Fibroblast of skin of back (primary cell): Measurements from ENCODE around the gene RAB24.
"Not testable (repeated sequence)": the region's sequence is repeated elsewhere in the genome, so short reads cannot be mapped to it uniquely, and the experiment has no call there.

Experiments
- DNase-seq: peaks from one replicate; pipeline ENCODE4 v3.0.0-alpha.2; 2013

The RAB24 gene

GRCh38 chr5:177310757-177311391 is 7.4 kb upstream of the RAB24 start:
- DNase-seq: peak; percentile 32

GRCh38 chr5:177310332-177310731 is 6.8 kb upstream of the RAB24 start:
- DNase-seq: no peak

GRCh38 chr5:177309351-177310191 is 6.1 kb upstream of the RAB24 start:
- DNase-seq: peak; percentile 61

- DNase-seq: no peak
Measured at GRCh38 chr5:177308740-177309139, 5.2 kb upstream of the RAB24 start.

GRCh38 chr5:177307544-177308363 is 4.2 kb upstream of the RAB24 start:
- no peak for DNase-seq

GRCh38 chr5:177306674-177307543 is 3.4 kb upstream of the RAB24 start:
- DNase-seq: no peak

- not testable (repeated sequence) for DNase-seq
Measured at GRCh38 chr5:177306103-177306640, 2.7 kb upstream of the RAB24 start.

- DNase-seq: no peak
Measured at GRCh38 chr5:177304392-177305119, 1.0 kb upstream of the RAB24 start.

GRCh38 chr5:177303925-177304391 is 439 bp upstream of the RAB24 start:
- no peak for DNase-seq

- DNase-seq: peak; percentile 22
Measured at GRCh38 chr5:177302354-177303110, 987 bp downstream of the RAB24 start.

- DNase-seq: no peak
Measured at GRCh38 chr5:177301503-177302165, 1.9 kb downstream of the RAB24 start.

- DNase-seq: no peak
Measured at GRCh38 chr5:177300951-177301350, 2.6 kb downstream of the RAB24 start.

- peak; percentile 74 for DNase-seq
Measured at GRCh38 chr5:177300236-177300880, 3.2 kb downstream of the RAB24 start.

- no peak for DNase-seq
Measured at GRCh38 chr5:177299697-177300096, 3.8 kb downstream of the RAB24 start.

- no peak for DNase-seq
Measured at GRCh38 chr5:177297922-177298321, 5.6 kb downstream of the RAB24 start.

GRCh38 chr5:177296581-177296980 is 6.9 kb downstream of the RAB24 start:
- DNase-seq: no peak

- no peak for DNase-seq
Measured at GRCh38 chr5:177295924-177296323, 7.6 kb downstream of the RAB24 start.

- DNase-seq: no peak
Measured at GRCh38 chr5:177294632-177295031, 8.9 kb downstream of the RAB24 start.
